Measurements from ENCODE around the gene CLCNKB. TPM values are rescaled to one million over a fixed set of nuclear protein-coding genes. Genes with fewer than 3 reads are reported as not detected.

Gene CLCNKB
- total RNA-seq, 1 donor from 2014 or later = not detected

DNA sequence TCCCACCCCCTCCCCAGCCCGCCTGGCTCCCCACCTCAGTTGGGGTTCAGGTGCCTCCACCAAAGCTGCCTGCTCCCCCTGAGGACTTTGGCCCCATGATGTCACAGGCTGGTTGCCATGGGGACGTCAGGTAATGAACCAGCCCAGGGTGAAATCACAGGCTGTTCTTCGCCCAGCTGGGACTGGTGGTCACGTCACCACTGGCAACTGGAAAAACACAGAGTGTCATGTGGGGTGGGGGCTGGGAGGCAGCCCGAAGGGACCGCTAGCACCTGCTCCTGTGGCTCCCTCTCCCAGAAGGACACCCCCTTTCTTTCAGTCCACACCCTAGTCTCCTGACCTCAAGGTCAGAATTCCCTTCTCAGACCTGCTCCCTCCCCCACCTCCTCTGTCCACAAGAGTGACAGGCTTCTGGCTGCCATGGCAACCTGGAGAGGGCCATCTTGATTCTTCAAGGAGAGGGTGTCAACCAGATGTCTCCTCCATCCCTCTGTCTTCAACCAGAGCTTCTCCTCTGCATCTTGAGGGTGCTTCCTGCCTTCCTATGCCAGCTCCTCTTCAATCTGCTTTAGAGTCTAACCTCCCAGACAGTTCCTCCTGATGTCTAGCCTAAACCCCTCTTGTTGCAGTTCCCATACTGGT, 23.7 kb downstream of the CLCNKB start:
- Histone ChIP-seq H3K27ac (no peak overlapping the region), H3K9me3 (no peaks in the 10 kb centered on the region), H3K4me3 (no peak overlapping the region), H3K36me3 (no peaks in the 10 kb centered on the region), H3K27me3 (no peaks in the 10 kb centered on the region), H3K4me1 (peaks cover 17% of the 10 kb centered on the region)
- no peak for DNase-seq (ENCODE audit: extremely low spot score in 2 of 2)
- TF ChIP-seq POLR2AphosphoS5 (IDR thresholded peaks at IDR 0.05; ENCODE audit: insufficient read depth in 1 of 2, low read depth in 1 of 2) = no peak
- no peak for TF ChIP-seq POLR2A (IDR thresholded peaks at IDR 0.05)
- TF ChIP-seq, protein P1, sequence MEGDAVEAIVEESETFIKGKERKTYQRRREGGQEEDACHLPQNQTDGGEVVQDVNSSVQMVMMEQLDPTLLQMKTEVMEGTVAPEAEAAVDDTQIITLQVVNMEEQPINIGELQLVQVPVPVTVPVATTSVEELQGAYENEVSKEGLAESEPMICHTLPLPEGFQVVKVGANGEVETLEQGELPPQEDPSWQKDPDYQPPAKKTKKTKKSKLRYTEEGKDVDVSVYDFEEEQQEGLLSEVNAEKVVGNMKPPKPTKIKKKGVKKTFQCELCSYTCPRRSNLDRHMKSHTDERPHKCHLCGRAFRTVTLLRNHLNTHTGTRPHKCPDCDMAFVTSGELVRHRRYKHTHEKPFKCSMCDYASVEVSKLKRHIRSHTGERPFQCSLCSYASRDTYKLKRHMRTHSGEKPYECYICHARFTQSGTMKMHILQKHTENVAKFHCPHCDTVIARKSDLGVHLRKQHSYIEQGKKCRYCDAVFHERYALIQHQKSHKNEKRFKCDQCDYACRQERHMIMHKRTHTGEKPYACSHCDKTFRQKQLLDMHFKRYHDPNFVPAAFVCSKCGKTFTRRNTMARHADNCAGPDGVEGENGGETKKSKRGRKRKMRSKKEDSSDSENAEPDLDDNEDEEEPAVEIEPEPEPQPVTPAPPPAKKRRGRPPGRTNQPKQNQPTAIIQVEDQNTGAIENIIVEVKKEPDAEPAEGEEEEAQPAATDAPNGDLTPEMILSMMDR (IDR thresholded peaks at IDR 0.05) = no peak
- intact Hi-C loops (cut with DNase I) = no loop called here

DNA sequence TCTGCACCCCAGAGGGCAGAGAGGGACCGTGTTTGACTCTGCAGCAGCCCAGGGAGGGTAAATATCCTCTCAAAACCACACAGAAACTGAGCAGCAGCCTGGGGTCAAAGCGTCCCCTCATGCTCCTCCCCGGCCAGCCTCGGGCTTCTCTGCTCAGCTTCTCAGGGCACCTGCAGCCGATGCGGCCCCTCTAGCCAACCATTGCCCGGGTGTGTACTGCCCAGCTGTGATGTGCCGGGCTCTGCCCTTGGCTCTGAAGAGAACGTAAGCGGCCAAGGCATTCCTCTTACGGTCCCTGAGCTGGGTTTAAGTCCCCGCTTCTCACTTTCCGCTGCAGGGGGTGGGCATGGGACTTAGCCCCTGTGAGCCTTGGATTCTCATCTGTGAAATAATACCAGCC, 24.4 kb downstream of the CLCNKB start:
- DNase-seq (ENCODE audit: extremely low spot score in 2 of 2) = no peak
- no peaks in the 10 kb centered on the region for H3K27me3 ChIP-seq
- H3K4me3 ChIP-seq = no peak overlapping the region
- no peaks in the 10 kb centered on the region for H3K36me3 ChIP-seq
- no peak overlapping the region for H3K27ac ChIP-seq
- H3K4me1 ChIP-seq = peaks cover 17% of the 10 kb centered on the region
- intact Hi-C loops (cut with DNase I) = no loop called here
- TF ChIP-seq POLR2A (IDR thresholded peaks at IDR 0.05) (no peak), POLR2AphosphoS5 (IDR thresholded peaks at IDR 0.05; ENCODE audit: insufficient read depth in 1 of 2, low read depth in 1 of 2) (no peak)
- TF ChIP-seq, protein P1 (IDR thresholded peaks at IDR 0.05) = no peak
- no peaks in the 10 kb centered on the region for H3K9me3 ChIP-seq

DNA sequence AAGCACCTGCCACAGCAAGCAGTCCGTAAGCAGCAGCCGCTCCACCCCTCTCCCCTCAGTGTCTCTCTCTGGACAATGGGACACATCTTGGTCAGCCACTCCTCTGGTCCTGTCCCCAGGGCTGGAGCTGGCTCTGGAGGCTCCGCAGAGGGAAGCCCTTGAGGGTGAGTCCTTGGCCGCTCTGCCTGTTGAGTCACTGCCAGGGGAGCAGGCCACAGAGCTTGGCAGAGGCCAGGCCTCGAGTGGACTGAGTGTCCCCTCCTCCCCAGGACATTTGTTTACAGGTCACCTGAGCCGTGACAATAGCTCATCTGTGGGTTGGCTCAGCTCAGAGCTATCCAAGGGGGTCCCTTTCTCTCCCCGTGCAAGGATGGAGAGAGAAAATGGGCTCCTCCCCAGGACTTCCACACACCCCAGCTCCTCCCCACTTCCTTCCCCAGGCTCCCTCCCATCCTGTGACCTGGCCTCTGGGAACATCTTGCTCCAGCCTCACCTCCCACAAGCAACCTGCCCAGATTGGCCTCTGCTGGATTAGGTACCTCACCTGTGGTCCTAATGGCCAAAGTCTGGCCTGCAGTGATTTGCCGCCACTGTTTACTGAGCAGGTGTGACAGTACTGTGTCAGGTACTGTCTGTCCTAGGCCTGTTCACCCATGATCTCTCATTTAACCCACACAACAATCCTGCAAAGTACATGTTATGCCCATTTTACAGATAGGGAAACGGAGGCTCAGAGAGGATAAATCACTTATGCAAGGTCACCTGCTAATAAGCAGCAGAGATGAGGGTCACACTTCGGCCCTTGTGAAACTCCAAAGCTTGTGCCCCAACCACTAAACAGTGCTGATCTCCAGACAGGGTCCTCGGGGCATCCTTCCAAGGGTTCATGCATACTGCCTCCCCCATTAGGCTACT, 25.0 kb downstream of the CLCNKB start:
- Histone ChIP-seq H3K27ac (no peak overlapping the region), H3K4me3 (no peak overlapping the region), H3K4me1 (peaks cover 17% of the 10 kb centered on the region), H3K36me3 (no peaks in the 10 kb centered on the region), H3K27me3 (no peaks in the 10 kb centered on the region), H3K9me3 (no peaks in the 10 kb centered on the region)
- TF ChIP-seq, protein P1 (IDR thresholded peaks at IDR 0.05) = no peak
- TF ChIP-seq POLR2A (IDR thresholded peaks at IDR 0.05) (no peak), POLR2AphosphoS5 (IDR thresholded peaks at IDR 0.05; ENCODE audit: insufficient read depth in 1 of 2, low read depth in 1 of 2) (no peak)
- DNase-seq (ENCODE audit: extremely low spot score in 2 of 2) = no peak
- intact Hi-C loops (cut with DNase I) = no loop called here

DNA sequence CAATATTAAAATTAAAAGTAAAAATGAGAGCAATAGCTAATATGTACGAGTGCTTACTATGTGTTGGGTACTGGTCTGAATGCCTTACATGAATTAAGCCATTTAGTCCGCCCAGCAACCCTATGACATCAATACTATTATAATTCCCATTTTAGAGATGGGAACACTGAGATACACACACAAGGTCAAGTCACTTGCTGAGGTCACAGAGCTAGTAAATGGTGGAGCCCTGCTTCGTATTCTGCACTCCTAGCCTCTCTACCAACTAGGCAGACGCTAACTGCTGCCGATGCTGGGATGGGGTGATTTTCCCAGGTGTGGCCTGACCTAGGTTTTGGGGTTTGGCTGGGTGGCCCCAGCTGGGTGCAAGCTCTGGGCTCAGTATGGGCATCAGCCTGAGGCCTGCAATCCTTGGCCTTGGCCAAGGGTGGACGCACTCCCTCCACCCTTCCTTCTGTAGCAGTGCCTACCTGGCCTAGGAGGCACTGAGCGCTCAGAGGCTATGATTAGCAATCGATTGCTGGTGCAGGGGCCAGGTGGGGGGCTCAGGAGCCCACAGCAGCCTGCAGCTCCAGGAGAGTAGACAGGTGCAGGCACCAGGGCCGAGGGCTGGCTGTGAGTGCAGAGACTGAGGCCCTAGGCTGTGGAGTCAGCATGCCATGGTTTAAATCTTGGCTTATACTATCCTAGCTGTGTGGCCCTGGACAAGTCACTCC, 27.2 kb downstream of the CLCNKB start:
- H3K4me1 ChIP-seq = peaks cover 22% of the 10 kb centered on the region
- intact Hi-C loops (cut with DNase I) = loop anchor here (10.0 kb wide), 1 partner anchor 294 kb away; the partner anchor contains the start of gene SZRD1
- TF ChIP-seq POLR2AphosphoS5 (IDR thresholded peaks at IDR 0.05; ENCODE audit: insufficient read depth in 1 of 2, low read depth in 1 of 2) (no peak), POLR2A (IDR thresholded peaks at IDR 0.05) (no peak)
- TF ChIP-seq, protein P1 (IDR thresholded peaks at IDR 0.05) = no peak
- H3K9me3 ChIP-seq = no peaks in the 10 kb centered on the region
- DNase-seq (ENCODE audit: extremely low spot score in 2 of 2) = no peak
- no peaks in the 10 kb centered on the region for H3K36me3 ChIP-seq
- H3K27me3 ChIP-seq = no peaks in the 10 kb centered on the region
- H3K4me3 ChIP-seq = no peak overlapping the region
- H3K27ac ChIP-seq = no peak overlapping the region

Data from vagina (tissue), 2 donors.